Tibial nerve (tissue), 4 donors: ENCODE results near the gene METTL15. TPM values are rescaled to one million over a fixed set of nuclear protein-coding genes. Genes with fewer than 3 reads are reported as not detected.
"Not testable (repeated sequence)": the region's sequence is repeated elsewhere in the genome, so short reads cannot be mapped to it uniquely, and the experiment has no call there.

Source experiments
- DNase-seq, 2 donors: peaks; one replicate each; pipeline ENCODE4 v3.0.0-alpha.2; 2019; ENCODE audit warnings: low spot score in 2 of 2
- H3K27ac ChIP-seq, 4 donors: fragments of 200-600 bp; sonication (generic) in 3 of 4; one replicate each; pipeline ENCODE4 v1.5.1; 2017 to 2019; ENCODE audit warnings: mild to moderate bottlenecking in 1 of 4
- H3K27me3 ChIP-seq, 2 donors: fragments of 200-600 bp; sonication (generic) in 1 of 2; one replicate each; pipeline versions ENCODE4 v1.5.1 to v1.6.0; 2017 to 2019
- H3K36me3 ChIP-seq, 3 donors: fragments of 200-600 bp; sonication (generic); one replicate each; pipeline ENCODE4 v1.5.1; 2018 to 2019
- H3K4me1 ChIP-seq, 4 donors: fragments of 200-600 bp; sonication (generic) in 3 of 4; one replicate each; pipeline ENCODE4 v1.5.1; 2017 to 2019
- H3K4me3 ChIP-seq, 4 donors: fragments of 200-600 bp; sonication (generic) in 3 of 4; one replicate each; pipeline ENCODE4 v1.5.1; 2017 to 2019; ENCODE audit warnings: mild to moderate bottlenecking in 1 of 4, moderate library complexity in 1 of 4
- H3K9me3 ChIP-seq, 4 donors: fragments of 200-600 bp; sonication (generic) in 3 of 4; one replicate each; pipeline ENCODE4 v1.5.1; 2017 to 2019
- EP300 ChIP-seq, 2 donors: sonication (generic); formaldehyde crosslinking; IDR thresholded peaks; one replicate each; pipeline ENCODE4 v1.6.1; 2017; ENCODE audit warnings: antibody characterized with exemption in 2 of 2, mild to moderate bottlenecking in 1 of 2
- POLR2A ChIP-seq, 2 donors: fragments of 450-650 bp; IDR thresholded peaks; one replicate each; pipeline ENCODE4 v1.6.1; 2017; ENCODE audit warnings: antibody characterized with exemption in 2 of 2, mild to moderate bottlenecking in 2 of 2, moderate library complexity in 2 of 2
- WGBS, 2 donors: methylation state at CpG; one replicate each; pipeline ENCODE4 v1.1.5; 2018; 5-methylcytosine and 5-hydroxymethylcytosine counted together
- total RNA-seq, 4 donors: library from RNA; depleted of rRNA; stranded (reverse); fragments of >200 nt; gene quantifications; one replicate each; pipeline ENCODE4 v1.1.0, GENCODE V29; 2016
- TF ChIP-seq, protein P1 (sequence below), 5 experiments: fragments of 200-600 bp in 3 of 5; fragments of 450-650 bp in 2 of 5; sonication (generic) in 3 of 5; IDR thresholded peaks; one replicate each; pipeline ENCODE4 v1.5.1; 2016 to 2019; ENCODE audit warnings: antibody characterized with exemption in 5 of 5, mild to moderate bottlenecking in 3 of 5, moderate library complexity in 2 of 5

The METTL15 gene
- total RNA-seq, 4 donors from 2014 or later = 8.7 to 14.4 (median 11.7) TPM

- Histone ChIP-seq H3K9me3 (no peaks in the 10 kb centered on the region), H3K27me3 (no peaks in the 10 kb centered on the region), H3K27ac (no peak overlapping the region), H3K4me3 (no peak overlapping the region), H3K36me3 (peaks cover 0 to 45% (median 0%) of the 10 kb centered on the region in 3 donors), H3K4me1 (no peaks in the 10 kb centered on the region)
- DNase-seq = no peak
- TF ChIP-seq, protein P1, sequence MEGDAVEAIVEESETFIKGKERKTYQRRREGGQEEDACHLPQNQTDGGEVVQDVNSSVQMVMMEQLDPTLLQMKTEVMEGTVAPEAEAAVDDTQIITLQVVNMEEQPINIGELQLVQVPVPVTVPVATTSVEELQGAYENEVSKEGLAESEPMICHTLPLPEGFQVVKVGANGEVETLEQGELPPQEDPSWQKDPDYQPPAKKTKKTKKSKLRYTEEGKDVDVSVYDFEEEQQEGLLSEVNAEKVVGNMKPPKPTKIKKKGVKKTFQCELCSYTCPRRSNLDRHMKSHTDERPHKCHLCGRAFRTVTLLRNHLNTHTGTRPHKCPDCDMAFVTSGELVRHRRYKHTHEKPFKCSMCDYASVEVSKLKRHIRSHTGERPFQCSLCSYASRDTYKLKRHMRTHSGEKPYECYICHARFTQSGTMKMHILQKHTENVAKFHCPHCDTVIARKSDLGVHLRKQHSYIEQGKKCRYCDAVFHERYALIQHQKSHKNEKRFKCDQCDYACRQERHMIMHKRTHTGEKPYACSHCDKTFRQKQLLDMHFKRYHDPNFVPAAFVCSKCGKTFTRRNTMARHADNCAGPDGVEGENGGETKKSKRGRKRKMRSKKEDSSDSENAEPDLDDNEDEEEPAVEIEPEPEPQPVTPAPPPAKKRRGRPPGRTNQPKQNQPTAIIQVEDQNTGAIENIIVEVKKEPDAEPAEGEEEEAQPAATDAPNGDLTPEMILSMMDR (IDR thresholded peaks at IDR 0.05) = no peak
- TF ChIP-seq POLR2A (IDR thresholded peaks at IDR 0.05) (no peak), EP300 (IDR thresholded peaks at IDR 0.05) (no peak)
- 100% methylated on average over 1 of the region's 1 CpG for WGBS, 2 donors
Measured at GRCh38 chr11:28315440-28315839, 207.3 kb downstream of the METTL15 start.

DNA sequence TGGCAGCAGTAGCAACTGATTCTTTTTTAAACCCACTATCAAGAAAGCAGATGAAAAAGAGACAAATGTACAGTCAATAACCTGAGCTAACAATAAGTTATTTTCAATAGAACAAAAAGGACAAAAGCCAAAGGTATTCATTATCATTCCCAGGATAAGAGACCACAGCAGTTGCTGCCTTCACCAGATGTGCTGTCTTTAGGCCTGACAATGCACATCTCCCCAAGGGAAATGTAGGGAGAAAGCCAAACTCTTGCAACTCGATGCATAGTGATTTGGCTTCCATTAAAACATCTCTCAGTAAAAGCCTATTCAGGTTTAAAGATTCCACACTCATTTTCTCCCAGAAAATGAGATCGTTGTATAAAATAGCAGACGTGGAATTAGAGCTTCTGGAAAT is 210.7 kb downstream of the METTL15 start:
- Histone ChIP-seq H3K4me3 (no peak overlapping the region), H3K36me3 (peaks cover 0 to 28% (median 0%) of the 10 kb centered on the region in 3 donors), H3K27me3 (no peaks in the 10 kb centered on the region), H3K27ac (no peak overlapping the region), H3K4me1 (no peaks in the 10 kb centered on the region), H3K9me3 (no peaks in the 10 kb centered on the region)
- TF ChIP-seq POLR2A (IDR thresholded peaks at IDR 0.05) = no peak
- TF ChIP-seq, protein P1 (IDR thresholded peaks at IDR 0.05) = no peak
- TF ChIP-seq EP300 (IDR thresholded peaks at IDR 0.05) = no peak
- DNase-seq = no peak
- 68 to 76% methylated on average over 3 of the region's 3 CpGs for WGBS, 2 donors

DNA sequence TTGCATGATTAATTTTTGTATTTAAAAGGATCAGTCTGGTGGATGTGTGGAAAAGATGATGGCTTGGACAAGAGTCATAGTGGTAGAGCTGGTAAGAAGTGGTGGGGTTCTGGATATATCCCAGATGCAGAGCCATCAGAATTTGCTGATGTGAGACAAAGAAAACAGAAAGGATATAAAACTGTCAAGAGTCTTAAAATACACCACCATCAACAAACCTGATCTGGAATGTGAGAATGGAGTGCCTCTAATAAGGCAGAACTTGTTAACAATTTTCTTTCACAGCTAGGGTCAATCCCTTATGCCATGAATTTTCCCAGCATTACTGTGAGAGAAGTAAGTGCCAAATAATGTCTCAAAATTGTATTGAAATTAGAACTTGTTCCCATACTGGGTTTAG is 215.4 kb downstream of the METTL15 start:
- H3K9me3 ChIP-seq = peaks cover 0 to 4% (median 0%) of the 10 kb centered on the region in 4 donors
- no peak for DNase-seq
- H3K4me1 ChIP-seq = no peaks in the 10 kb centered on the region
- no peak overlapping the region for H3K27ac ChIP-seq
- H3K27me3 ChIP-seq = no peaks in the 10 kb centered on the region
- H3K36me3 ChIP-seq = peaks cover 0 to 21% (median 0%) of the 10 kb centered on the region in 3 donors
- TF ChIP-seq EP300 (IDR thresholded peaks at IDR 0.05) (no peak), POLR2A (IDR thresholded peaks at IDR 0.05) (no peak)
- TF ChIP-seq, protein P1 (IDR thresholded peaks at IDR 0.05) = no peak
- H3K4me3 ChIP-seq = no peak overlapping the region

DNA sequence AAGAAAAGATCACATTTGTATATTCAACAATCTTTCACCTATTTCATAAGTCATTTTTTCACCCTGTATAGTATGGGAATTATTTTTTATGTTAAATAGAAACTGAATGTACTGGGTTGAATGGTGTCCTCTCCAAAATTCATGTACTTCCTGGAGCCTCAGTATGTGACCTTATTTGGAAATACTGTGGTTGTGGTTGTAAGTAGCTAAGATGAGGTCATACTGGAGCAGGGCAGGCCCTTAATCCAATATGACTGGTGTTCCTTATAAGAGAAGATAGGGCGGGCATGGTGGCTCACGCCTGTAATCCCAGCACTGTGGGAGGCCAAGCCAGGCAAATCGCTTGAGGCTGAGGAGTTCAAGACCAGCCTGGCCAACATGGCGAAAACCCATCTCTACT is 224.2 kb downstream of the METTL15 start:
- not testable (repeated sequence) for H3K36me3 ChIP-seq, H3K4me1 ChIP-seq, H3K9me3 ChIP-seq, H3K27ac ChIP-seq, H3K27me3 ChIP-seq, H3K4me3 ChIP-seq, DNase-seq
- WGBS, 2 donors = 89 to 97% methylated on average over 4 of the region's 4 CpGs

DNA sequence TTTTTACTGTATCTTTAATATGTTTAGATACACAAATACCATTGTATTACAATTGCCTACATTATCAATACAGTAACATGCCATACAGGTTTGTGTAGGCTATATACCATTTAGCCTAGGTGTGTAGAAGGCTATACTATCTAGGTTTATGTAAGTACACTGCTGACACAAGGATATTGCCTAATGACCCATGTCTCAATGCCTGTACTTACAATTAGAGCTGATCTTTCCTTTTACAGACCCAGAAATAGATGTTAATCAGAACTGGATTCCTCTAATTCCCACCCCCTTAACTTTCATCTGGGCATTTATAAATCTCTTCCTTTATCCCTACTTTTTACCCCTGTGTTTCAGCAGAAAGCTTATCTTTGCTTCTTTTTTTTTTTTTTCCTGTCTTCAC is 229.5 kb downstream of the METTL15 start:
- TF ChIP-seq EP300 (IDR thresholded peaks at IDR 0.05) (no peak), POLR2A (IDR thresholded peaks at IDR 0.05) (no peak)
- TF ChIP-seq, protein P1 (IDR thresholded peaks at IDR 0.05) = no peak
- H3K4me3 ChIP-seq = no peak overlapping the region
- no peak for DNase-seq

GRCh38 chr11:28338371-28338770 is 230.2 kb downstream of the METTL15 start:
- Histone ChIP-seq H3K4me3 (no peak overlapping the region), H3K4me1 (no peaks in the 10 kb centered on the region), H3K9me3 (peaks cover 0 to 23% (median 9%) of the 10 kb centered on the region in 4 donors), H3K36me3 (no peaks in the 10 kb centered on the region), H3K27ac (no peak overlapping the region), H3K27me3 (no peaks in the 10 kb centered on the region)
- WGBS, 2 donors = 95 to 97% methylated on average over 3 of the region's 3 CpGs
- TF ChIP-seq, protein P1 (IDR thresholded peaks at IDR 0.05) = no peak
- no peak for TF ChIP-seq POLR2A (IDR thresholded peaks at IDR 0.05)
- TF ChIP-seq EP300 (IDR thresholded peaks at IDR 0.05) = no peak
- no peak for DNase-seq

More for the DNA sequence above, 229.5 kb downstream of the METTL15 start:
- Histone ChIP-seq H3K27ac (no peak overlapping the region), H3K9me3 (peaks cover 0 to 23% (median 9%) of the 10 kb centered on the region in 4 donors), H3K4me1 (no peaks in the 10 kb centered on the region), H3K27me3 (no peaks in the 10 kb centered on the region), H3K36me3 (no peaks in the 10 kb centered on the region)
